Activated T-helper 9 cell treated with anti-CD3 and anti-CD28 coated beads, Interleukin-2, amount 50 U/mL, for 16 hours (primary cell): ENCODE results near the gene CYB561D1.

Source experiments
- DNase-seq: peaks from one replicate; pipeline ENCODE4 v3.0.0-alpha.2; 2020; ENCODE audit warnings: low read depth

CYB561D1 gene

DNA sequence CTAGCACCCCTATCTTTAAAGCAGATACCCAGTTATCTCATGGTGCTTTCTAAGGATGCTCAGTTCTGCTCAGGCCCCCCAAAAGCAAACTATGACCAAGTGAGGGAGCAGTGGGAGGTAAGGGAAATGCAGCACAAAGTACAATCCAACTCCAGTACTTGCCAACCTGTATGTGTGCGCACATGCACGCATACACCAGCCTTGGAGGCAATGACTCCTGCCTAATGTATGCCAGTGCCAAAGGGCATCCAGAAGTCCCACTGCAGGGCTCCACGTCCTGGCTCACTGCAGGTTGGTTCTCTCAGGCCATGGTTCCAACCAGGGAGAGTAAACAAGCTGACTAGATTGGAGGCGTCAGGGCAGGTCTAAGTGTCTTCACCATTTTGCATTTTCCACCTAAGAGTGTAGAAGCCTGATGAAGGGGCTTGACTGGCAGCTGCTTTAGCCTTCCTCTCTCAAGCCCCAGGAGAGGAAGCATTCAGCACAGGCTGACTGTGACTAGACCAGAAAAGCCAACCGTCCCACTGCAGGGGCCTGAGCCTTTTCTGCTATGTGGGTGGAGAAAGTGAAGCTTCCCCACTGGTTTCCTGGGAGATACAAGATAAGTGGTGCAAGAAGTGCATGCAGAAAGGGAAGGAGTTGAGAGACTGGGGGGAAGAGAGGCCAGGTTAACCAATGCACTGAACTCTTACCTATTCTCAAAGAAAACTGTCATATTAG is 7.9 kb downstream of the CYB561D1 start:
- no peak for DNase-seq

GRCh38 chr1:109502364-109502851 is 8.5 kb downstream of the CYB561D1 start:
- DNase-seq: no peak

- DNase-seq: no peak
Observed at GRCh38 chr1:109503935-109504334, 10.0 kb downstream of the CYB561D1 start.

DNA sequence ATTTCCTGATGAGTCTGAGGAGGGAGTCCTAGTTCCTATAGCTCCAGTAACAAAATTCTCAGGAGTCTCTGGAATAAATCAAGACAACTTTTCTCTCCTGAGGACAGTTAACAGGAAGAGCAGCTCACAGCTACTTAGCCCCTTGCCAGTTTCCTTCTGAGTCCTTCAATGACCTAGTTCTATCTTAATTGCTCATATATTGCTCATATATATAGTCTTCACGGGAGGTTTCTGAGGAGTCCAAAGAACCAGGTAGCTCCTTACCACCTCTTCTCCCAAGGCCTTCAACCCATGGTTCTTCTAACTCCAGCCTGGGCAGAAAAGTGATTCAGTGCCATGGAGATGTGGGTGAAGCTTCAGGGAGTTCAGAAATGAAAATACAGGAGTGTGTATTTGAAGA is 11.1 kb downstream of the CYB561D1 start:
- DNase-seq: no peak

- DNase-seq: no peak
Observed at GRCh38 chr1:109508001-109508872, 14.3 kb downstream of the CYB561D1 start.

GRCh38 chr1:109508873-109509175 is 14.9 kb downstream of the CYB561D1 start:
- no peak for DNase-seq

DNA sequence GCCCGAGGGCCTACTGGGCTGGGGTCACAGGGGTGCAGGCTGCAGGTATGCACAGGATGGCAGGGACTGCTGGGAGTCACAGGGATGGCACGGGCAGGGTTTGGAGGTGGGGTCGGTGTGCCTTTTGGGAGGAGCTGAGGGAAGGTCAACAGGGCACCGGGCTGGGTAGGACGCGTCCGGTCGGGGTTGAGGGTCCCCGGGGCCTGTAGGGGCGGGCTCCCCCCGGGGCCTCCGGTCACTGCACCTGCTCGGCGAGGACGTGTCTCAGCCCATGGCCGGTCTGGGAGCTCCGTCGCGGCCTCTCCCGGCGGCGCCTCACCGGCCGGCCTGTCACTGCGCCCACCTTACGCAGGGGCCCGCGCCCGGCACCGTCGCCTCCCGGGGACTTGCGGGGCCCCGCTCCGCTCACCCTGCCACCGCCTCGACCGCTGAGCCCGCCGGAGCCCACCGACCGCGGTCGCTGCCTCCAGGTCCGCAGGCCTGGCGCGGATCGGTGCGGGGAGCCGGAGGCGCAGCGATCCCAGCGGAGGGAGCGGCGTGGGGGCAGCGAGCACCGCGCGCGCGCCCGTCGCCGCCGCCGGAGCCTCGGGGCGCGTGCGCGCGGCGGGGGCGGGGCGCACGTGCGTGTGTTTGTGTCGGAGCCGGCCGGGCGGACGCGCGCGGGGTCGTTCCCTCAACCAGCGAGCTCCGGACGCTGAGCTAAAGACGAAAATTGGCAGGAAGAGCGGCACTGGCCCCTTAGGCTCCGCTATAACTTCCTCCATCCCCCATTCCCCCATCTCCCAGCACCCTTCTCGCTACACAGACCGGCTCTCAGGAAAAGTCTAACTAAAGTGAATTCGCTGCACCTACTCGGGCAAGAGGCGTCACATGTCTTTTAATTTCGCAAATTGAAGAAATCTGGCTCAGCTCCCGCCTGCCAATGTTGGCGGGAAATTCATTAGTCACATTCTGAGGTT is 15.6 kb downstream of the CYB561D1 start, which contains the start of gene AMIGO1:
Gene AMIGO1 (minus strand): TSS at position 552 of the 959 bp plus-strand sequence. CDS start 815 bp downstream, outside the sequence.
- peak; percentile 59 for DNase-seq

DNA sequence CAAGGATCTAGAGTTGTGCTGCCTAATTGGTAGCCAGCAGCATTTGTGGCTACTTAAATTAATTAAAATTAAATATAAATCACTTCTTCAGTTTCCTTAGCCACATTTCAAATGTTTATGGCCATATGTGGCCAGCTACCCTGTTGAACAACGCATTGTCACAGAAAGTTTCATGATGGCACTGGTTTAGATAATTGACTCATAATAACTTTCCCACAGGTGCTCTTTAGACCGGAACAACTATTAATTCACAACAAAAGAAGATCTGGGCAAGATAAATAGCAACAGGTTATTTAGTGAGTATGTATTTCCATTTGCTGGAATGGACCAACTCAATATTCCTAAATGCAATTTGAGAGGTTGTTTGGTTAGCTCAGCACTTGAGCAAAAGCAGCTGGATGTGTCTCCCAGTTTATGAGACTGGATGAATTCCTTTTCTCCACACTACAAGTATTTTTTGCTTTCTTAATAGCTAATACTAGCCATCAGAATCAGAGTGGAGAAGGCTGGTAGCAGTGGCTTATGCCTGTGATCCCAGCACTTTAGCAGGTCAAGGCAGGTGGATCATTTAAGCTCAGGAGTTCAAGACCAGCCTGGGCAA is 19.3 kb downstream of the CYB561D1 start:
- DNase-seq: no peak

DNA sequence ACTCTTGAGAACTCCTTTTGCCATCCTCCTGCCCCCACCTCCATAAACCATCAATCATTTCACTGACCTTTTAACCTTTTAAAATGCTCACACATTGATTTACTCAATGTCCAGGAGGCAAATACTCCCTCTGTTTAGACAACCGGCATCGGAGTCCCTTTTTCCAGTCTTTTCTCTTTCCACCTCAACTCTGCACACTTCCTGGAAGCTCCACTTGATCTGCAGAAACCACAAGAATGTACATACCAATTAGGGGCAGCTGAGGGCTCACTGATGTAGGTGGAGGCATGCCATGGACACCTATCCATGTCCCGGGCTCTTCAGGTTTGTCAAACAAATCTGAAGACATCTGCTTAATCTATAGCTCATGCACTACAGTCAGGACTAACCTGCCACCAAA is 21.0 kb downstream of the CYB561D1 start:
- no peak for DNase-seq

DNA sequence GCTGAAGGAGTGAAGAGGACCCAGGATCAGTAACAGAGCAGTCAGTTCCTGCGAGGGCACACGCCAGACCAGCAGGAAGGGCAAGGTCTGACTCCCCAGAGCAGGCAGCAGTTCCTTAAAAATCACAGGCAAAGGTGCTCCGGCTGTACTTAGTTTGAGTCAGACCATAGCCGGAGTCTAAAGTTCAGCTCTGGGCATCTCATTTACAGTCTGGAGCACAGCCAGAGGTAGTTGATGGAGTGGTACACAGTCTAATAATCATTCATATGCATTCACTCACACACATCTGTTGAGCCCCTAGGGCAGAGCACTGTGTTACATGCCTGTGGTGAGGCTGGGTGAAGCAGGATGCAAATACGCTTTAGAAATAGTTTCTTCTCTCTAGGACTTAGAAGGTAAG is 23.0 kb downstream of the CYB561D1 start:
- DNase-seq: no peak

- no peak for DNase-seq
Observed at GRCh38 chr1:109517337-109517736, 23.4 kb downstream of the CYB561D1 start.

GRCh38 chr1:109521002-109521951 is 27.4 kb downstream of the CYB561D1 start:
- no peak for DNase-seq

- no peak for DNase-seq
Observed at GRCh38 chr1:109522026-109522425, 28.1 kb downstream of the CYB561D1 start.

GRCh38 chr1:109523706-109524105 is 29.8 kb downstream of the CYB561D1 start:
- DNase-seq: no peak

DNA sequence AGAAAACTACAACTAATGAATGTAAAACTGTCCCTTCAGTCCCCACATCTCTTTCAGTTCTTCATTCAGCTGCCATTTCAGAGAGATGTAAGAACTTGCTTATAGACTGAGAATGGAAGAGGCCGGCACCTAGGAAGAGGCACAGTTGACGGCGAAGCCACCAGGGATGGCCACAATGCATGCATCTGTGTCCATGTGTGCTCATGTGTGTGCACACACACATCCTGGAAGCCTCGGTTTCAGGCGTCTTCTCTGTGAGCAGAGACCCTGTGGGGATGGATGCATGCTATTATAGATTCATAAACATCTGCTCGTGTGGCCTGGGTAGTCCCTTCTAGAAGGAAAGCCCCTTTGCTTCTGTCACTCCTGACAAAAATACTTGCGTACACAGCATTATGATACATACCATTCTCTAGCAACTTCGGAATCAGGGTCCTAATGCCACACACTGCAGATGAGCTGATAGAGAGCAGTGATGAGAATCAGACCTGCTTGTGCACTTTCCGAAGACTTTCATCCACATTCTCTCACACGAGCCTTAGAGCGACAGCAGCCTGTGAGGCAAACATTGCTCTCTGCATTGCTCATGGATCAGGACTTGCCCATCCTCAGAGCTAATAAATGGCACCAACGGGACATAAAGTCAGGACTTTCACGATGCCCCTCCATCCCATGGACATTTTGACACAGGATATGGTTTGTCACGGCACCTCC is 33.4 kb downstream of the CYB561D1 start:
- no peak for DNase-seq

DNA sequence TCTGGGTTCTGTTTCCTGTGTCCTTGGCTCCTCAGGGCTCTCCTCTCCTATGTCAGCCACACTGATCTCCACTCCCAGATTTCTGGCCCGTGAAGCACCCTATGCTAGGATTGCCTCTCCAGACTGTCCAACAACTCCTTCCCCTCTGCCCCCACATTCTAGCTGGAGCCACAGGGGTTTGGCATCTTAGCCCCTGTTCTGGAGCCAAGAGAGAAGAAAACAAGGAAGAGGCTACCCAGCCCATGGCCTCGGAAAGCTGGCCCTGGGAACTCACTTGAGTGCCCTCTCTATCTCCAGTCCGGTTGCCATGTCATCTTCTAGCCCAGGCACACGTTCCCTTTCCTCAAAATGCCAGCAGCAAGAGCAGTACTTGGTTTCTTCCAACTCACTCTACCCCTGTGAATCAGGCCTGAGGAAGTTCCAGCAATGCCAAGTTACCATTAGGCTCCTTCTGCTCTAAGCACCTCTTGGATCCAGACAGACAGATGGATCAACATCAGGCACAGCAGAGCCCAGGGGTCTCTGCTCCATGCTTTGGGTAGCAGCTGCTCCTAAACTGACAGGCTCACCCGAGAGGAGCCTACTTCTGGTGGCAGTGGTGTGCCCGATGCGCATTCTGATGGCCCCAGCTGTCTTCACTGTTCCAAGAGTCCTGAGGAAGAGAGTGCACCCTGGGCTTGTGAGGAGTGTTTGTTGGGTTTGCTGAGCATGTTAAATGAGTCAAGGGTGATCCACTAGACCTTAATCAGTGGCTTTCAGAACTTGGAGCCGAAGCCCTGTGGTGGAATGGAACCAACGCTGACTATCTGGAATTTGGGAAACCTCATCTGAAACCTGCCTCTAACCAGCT is 34.2 kb downstream of the CYB561D1 start:
- DNase-seq: no peak

DNA sequence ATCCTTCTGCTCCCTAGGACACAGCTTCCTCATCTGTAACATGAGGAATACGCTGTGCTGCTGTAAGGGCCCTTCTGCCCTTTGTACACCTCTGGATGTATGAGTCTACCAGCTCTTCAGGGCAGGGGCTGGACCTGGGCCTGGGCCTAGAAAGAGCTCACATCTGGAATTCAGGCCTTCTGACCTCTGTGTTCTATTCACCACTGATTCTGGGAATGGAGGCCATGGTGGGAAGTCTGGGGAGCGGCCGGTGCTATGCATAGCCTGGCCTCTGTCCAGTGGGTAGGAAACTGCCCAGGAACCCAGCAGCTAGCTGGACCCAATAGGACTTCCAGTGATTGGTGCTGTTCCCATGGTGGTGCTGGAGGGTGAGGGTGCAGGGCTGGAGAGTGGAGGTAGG is 34.8 kb downstream of the CYB561D1 start:
- DNase-seq: no peak

GRCh38 chr1:109529881-109530456 is 36.1 kb downstream of the CYB561D1 start:
- no peak for DNase-seq
